Left lung (tissue), 10 donors: Measurements from ENCODE around the gene SERTAD2. TPM values are rescaled to one million over a fixed set of nuclear protein-coding genes. Genes with fewer than 3 reads are reported as not detected.

ENCODE experiments used
- ATAC-seq: fragments of 200-7000 bp; cut with Tn5 transposase; one replicate; pipeline ENCODE4 v1.9.1; 2020; ENCODE audit warnings: moderate library complexity
- DNase-seq, 4 donors: peaks; one replicate each; pipeline ENCODE4 v3.0.0-alpha.2; 2013 to 2020
- H3K27ac ChIP-seq, 2 donors: fragments of 200-600 bp; sonication (generic) in 1 of 2; one replicate each; pipeline versions ENCODE4 v1.5.0 to v1.8.0; 2020 to 2021
- H3K27me3 ChIP-seq, 2 donors: fragments of 200-600 bp; sonication (generic) in 1 of 2; one replicate each; pipeline versions ENCODE4 v1.5.0 to v1.8.0; 2020 to 2021
- H3K36me3 ChIP-seq, 2 donors: fragments of 200-600 bp; sonication (generic) in 1 of 2; one replicate each; pipeline versions ENCODE4 v1.5.0 to v1.8.0; 2020 to 2021
- H3K4me1 ChIP-seq, 2 donors: fragments of 200-600 bp; one replicate each; pipeline ENCODE4 v1.8.0; 2021
- H3K4me3 ChIP-seq, 2 donors: fragments of 200-600 bp; sonication (generic) in 1 of 2; one replicate each; pipeline versions ENCODE4 v1.5.0 to v1.8.0; 2020 to 2021; ENCODE audit warnings: mild to moderate bottlenecking in 1 of 2
- H3K9me3 ChIP-seq, 2 donors: fragments of 200-600 bp; sonication (generic) in 1 of 2; one replicate each; pipeline versions ENCODE4 v1.5.0 to v1.8.0; 2020 to 2021
- CTCF ChIP-seq, 2 donors: fragments of 200-600 bp; sonication (generic) in 1 of 2; IDR thresholded peaks; one replicate each; pipeline versions ENCODE4 v1.5.0 to v1.8.0; 2021; ENCODE audit warnings: antibody characterized with exemption in 2 of 2
- intact Hi-C, 2 donors: fragments of 100-400 bp; cut with DNase I; formaldehyde crosslinking; loops; one replicate each; pipeline versions ENCODE4 v1.11.2 to v1.14.2; 2022
- polyA plus RNA-seq, 6 donors: library from polyadenylated mRNA; unstranded; fragments of 120-200 nt; gene quantifications; one replicate each; pipeline ENCODE4 v1.2.1, GENCODE V29; 2013; ENCODE audit not compliant: insufficient read length in 6 of 6
- total RNA-seq, 2 donors: library from RNA; stranded (reverse); fragmentation: NEBNext Ultra II Directional; extraction: Animal tissue kit (Norgen Biotek cat#: 25700); gene quantifications; one replicate each; pipeline ENCODE4 v1.2.1, GENCODE V29; 2021
- donor health status: DM: no; HTN: yes; CAD: no.
- donor health status: DM: no; HTN: no; CAD: no.

Gene SERTAD2
- total and polyA plus RNA-seq, 8 donors = 17.9 to 28.0 (median 26.4) TPM

DNA sequence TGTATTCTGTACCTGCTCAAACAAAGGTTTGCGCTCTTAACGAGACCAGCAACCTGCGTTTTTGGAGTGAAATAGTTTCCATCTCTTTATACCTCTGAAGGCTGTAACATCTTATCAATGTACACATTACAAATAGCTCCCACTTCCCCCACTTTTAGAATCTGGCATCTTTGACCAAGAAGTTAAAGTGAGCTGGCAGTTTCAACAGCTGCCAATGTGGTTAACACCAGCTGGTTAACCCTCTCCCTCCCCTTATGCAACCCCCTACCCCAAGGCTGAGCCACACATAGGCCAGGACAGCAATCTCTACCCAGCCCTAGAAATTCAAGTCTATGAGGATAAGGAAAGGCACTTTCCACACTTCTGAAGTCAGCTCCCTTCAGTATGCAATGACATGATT is 2.2 kb upstream of the SERTAD2 start:
- no peak overlapping the region for H3K27ac ChIP-seq
- DNase-seq (no peak), ATAC-seq (no peak)
- no peaks in the 10 kb centered on the region for H3K27me3 ChIP-seq
- H3K9me3 ChIP-seq = no peaks in the 10 kb centered on the region
- H3K36me3 ChIP-seq = no peaks in the 10 kb centered on the region
- TF ChIP-seq CTCF (IDR thresholded peaks at IDR 0.05) = no peak
- intact Hi-C loops = no loop called here
- no peak overlapping the region for H3K4me3 ChIP-seq
- H3K4me1 ChIP-seq = peaks cover 14 to 43% of the 10 kb centered on the region in 2 donors

GRCh38 chr2:64655018-64655664 is 1.4 kb upstream of the SERTAD2 start:
- Histone ChIP-seq H3K36me3 (no peaks in the 10 kb centered on the region), H3K27ac (peak overlapping the region; percentile 98 to 99), H3K27me3 (no peaks in the 10 kb centered on the region), H3K9me3 (no peaks in the 10 kb centered on the region), H3K4me1 (peaks cover 14 to 50% of the 10 kb centered on the region in 2 donors), H3K4me3 (peak overlapping the region in 1 of 2 donors; percentile 77)
- intact Hi-C loops = no loop called here
- no peak for DNase-seq
- no peak for ATAC-seq
- no peak for TF ChIP-seq CTCF (IDR thresholded peaks at IDR 0.05)

GRCh38 chr2:64654063-64654811 is 524 bp upstream of the SERTAD2 start:
- intact Hi-C loops = loop anchor here in 1 of 2 donors (5.0 kb wide), 1 partner anchor 98 kb away; no protein-coding TSS in a partner anchor
- Histone ChIP-seq H3K27ac (peak overlapping the region; percentile 98 to 99), H3K4me3 (peak overlapping the region; percentile 77 to 78), H3K9me3 (no peaks in the 10 kb centered on the region), H3K36me3 (no peaks in the 10 kb centered on the region), H3K27me3 (no peaks in the 10 kb centered on the region), H3K4me1 (peaks cover 14 to 60% of the 10 kb centered on the region in 2 donors)
- no peak for TF ChIP-seq CTCF (IDR thresholded peaks at IDR 0.05)
- DNase-seq = peak; percentile 83 to 93 (median 86)
- peak; percentile 62 for ATAC-seq

- Histone ChIP-seq H3K9me3 (no peaks in the 10 kb centered on the region), H3K27me3 (no peaks in the 10 kb centered on the region), H3K4me3 (peak overlapping the region; percentile 77 to 86), H3K27ac (peak overlapping the region; percentile 98 to 99), H3K36me3 (no peaks in the 10 kb centered on the region), H3K4me1 (peaks cover 14 to 69% of the 10 kb centered on the region in 2 donors)
- peak; percentile 21 for ATAC-seq
- intact Hi-C loops = loop anchor here in 1 of 2 donors (5.0 kb wide), 1 partner anchor 100 kb away; no protein-coding TSS in a partner anchor
- DNase-seq = peak; percentile 71 to 84 (median 74)
- TF ChIP-seq CTCF (IDR thresholded peaks at IDR 0.05) = no peak
Observed at GRCh38 chr2:64652231-64653108, 1.2 kb downstream of the SERTAD2 start.
